Activated naive CD8-positive, alpha-beta T cell treated with anti-CD3 and anti-CD28 coated beads, Interleukin-2, amount 50 U/mL, for 16 hours (primary cell): Measurements from ENCODE around the gene RENBP.

ENCODE experiments used
- DNase-seq: peaks from one replicate; pipeline ENCODE4 v3.0.0-alpha.2; 2020; ENCODE audit warnings: low read depth, low spot score

Gene RENBP

GRCh38 chrX:153934148-153934761 is 10.2 kb downstream of the RENBP start:
- DNase-seq = no peak

GRCh38 chrX:153933748-153934147 is 10.7 kb downstream of the RENBP start:
- no peak for DNase-seq

DNA sequence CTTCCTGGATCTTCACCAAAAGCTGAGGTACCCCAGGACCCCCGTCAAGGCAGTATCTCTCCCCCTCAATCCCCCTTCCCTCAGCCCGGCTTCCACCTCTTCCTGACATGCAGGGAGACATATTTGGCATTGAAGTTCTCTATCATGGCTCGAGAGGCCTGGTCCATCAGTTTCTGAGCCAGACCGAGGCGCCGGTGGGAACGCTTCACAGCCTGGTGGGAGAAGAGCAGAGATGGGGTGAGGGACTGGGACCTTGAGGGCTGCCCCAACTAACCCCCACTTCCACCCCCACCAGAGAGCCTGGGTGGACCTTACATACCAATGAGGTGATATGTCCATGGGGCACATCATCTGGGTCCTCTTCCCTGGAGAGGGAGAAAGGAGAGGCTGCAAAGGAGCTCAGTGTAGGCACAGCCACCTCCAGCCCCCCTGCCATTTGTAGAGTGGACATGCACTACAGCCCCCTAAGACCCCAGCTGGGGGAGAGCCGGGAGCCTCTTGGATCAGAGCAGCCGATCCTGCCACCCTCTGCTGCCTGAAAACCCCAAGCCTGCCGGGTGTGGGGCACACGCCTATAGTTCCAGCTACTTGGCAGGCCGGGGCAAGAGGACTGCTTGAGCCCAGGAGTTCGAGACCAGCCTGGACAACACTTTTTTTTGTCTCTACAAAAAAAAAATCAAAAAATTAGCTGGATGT is 12.1 kb downstream of the RENBP start:
- DNase-seq = no peak

- DNase-seq = no peak
These were observed 12.7 kb downstream of the RENBP start for GRCh38 chrX:153931748-153932147.

- no peak for DNase-seq
These were observed 13.3 kb downstream of the RENBP start for GRCh38 chrX:153931151-153931550.

DNA sequence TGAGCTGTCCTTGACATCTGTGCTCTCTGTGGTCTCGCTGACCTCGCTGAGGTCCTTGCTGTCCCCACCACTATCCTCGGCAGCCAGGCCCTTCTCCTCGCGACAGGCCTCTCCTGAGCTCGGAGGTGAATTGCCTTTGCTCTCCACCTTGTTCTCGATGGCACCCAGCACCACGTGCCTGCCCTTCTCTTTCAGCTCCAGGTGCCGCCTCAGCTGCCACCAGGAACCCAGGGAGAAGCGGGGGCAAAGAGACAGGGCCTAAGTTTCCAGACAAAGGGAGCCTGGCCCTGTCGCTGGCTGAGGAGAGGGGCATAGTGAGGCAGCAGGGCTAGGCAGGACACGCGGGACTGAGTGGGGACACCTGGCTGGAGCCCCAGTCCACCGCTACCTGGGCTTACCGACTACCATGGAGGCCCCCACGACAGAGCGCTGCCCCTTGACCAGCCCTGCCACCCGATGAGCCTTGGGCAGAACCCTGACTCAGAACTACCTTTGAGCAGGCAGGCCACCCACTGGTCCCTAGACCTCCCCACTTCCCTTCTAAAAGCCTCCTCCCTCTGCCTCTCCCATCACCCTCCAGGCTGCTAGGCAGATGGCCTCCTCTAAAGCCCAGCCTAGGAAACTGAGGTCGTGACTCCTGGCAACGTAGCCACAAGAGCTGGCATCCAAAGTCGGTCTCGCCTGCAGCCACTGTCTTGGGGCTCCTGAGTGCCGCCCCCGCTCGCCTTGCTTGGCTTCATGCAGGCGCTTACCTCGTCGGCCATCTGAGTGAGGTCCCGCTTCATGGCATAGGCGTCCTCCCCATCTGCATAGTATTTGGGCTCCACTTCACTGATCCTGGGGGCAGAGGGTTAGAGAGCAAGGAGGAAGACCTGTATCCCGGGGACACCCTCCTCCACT is 14.2 kb downstream of the RENBP start:
- no peak for DNase-seq

DNA sequence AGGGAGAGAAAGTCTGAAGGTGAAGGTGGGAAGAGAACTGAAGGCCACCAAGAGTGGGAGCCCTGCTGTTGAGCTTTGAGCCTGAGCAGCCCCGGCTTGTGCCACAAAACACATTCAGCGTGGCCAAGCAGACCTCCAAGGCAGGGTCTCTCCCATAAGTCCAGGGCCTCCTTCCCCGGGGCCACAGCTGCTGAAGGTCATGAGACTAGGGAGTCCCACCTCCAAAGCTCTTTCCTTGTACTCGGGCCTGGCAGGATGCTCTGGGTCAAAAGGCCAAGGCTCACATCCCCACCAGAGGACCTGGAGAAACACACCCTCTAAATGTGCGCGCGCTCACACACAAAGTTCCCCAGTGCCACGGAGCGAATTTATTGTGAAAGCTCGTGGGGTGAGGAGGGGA is 14.9 kb downstream of the RENBP start:
- DNase-seq = no peak

GRCh38 chrX:153928846-153929245 is 15.6 kb downstream of the RENBP start:
- DNase-seq = no peak

DNA sequence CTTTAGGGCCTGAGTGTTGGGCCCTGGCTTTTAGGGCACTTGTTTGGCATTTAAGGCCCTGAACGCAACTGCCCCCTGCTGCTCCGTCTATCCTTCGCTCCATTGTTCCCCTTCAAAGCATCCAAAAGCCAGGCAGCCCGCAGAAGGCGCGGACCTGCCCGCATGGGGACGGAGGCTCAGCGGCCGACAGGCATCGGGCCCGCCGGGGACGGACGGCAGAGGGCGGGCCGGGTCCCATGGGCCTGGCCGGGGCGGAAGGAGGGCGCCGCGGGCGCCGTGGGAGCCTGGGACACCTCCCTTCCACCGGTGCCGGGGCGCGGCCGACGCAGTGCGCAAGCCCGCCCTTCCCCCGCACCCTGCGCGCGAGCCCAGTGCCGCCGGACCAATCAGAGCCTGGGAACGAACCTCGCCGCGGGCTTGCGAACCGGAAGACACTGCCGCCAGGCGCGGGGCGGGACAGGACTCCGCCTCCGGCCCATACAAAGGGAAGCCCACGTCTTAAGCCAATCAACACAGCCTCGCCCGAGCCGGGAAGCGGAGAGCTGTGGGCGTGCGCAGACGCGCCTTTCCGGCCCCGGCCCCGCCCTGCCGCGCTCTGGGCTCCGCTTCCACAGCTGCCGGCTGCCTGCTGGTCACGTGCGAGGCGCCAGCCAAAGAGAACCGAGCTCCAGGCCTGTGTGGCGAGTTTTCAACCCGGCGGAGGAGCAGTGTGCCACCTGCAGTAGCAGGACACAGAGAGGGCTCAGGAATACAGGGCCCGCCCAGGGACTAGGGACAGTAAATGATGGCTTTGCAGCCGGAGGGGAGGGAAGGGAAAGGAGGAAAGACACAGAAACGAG is 16.3 kb downstream of the RENBP start:
- DNase-seq = peak; percentile 76

DNA sequence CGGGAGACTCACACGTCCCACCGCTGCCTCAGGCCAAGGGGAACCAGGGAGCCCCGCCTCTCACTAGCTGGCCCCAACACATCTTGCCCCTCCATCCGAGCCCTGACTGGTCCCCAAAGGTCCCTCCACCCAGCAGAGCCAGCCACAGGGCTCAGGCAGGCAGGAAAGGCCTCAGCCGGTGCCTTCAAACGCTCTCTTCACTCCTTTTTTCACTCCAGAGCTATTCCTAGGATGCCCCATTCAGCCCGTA is 16.8 kb downstream of the RENBP start:
- no peak for DNase-seq

- no peak for DNase-seq
These were observed 17.4 kb downstream of the RENBP start for GRCh38 chrX:153926858-153927671.

GRCh38 chrX:153926552-153926857 is 17.9 kb downstream of the RENBP start:
- DNase-seq = no peak

- no peak for DNase-seq
These were observed 18.5 kb downstream of the RENBP start, which contains the start of gene ARHGAP4 for GRCh38 chrX:153925739-153926551. ARHGAP4 (minus strand) TSS chrX:153926264; CDS start chrX:153926202, 62 bp downstream.

- DNase-seq = no peak
These were observed 19.1 kb downstream of the RENBP start for GRCh38 chrX:153925387-153925738.

DNA sequence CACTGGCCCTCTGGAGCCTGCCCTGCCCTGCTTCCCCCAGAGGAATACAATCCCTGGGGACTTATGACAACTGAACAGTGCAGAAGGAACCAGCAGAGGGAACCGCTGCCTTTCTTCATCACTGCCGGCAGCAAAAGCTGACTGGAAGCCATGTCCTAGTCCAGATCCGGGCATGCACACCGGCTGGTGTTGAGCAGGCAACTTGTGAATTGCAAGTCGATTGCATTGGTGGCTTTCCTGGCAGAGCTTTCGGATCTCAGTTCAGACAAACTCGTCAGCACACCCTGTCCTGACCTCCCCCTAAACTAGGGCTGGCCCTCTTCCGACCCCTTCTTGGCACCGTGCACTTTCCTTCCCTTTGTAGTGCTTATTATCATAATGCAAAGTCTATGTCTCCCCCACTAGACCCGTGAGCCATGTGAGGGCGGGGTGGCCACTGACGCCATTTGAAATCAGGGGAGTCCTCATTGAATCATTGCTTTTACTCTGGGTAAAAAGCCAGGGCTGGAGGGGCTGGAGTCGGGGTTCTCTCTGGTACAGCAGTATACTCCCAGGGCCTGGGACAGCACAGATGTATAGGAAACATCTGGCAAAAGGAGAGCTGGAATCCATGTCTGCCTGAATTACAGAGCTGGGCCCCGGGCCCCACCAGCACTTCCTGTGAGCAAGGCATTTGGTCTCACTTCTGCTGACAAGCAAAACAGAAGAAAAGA is 20.1 kb downstream of the RENBP start:
- no peak for DNase-seq

- no peak for DNase-seq
These were observed 21.2 kb downstream of the RENBP start for GRCh38 chrX:153922932-153923857.

DNA sequence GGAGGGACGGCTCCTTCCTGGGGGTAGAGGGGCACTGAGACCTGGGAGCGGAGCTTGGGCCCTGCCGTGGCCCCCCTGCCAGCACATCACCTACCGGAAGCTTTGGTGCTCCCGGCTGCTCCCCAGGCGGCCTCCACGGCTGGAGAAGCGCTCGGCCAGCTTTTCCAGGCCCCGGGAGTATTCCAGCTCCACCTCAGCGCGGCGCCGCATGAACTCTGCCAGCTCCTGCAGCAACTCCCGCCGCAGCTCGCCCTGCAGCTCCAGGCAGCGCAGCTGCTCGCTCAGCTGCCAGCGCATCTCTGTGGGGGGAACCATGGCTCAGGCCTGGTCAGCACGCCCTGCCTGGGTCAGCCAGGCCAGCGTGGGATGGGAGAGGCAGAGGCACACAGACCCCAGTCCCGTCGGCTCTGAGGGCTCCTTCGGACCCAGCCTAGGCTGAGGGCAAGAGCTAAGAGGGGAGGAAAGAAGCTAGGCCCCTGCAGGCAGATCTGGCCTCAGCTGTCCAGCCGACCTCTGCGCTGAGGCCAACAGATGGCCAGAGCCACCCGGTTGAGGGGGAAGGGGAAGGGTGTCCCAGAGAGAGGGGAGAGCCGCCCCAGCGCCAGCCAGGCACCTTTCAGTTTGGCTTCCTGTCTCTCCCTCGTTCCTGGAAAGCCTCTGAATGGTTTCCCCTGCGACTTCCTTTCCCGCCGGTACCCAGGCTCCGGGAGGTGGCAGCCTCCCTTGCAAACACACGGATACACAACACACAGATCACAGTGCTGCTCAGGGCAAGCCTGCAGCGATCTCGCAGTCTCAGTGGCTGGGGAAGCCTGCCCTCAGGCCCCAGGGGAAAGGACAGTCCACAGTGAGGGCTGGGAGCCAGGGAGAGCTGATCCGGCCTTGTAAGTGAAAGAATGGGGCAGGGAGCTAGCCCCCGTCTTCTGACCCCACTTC is 22.7 kb downstream of the RENBP start:
- no peak for DNase-seq

DNA sequence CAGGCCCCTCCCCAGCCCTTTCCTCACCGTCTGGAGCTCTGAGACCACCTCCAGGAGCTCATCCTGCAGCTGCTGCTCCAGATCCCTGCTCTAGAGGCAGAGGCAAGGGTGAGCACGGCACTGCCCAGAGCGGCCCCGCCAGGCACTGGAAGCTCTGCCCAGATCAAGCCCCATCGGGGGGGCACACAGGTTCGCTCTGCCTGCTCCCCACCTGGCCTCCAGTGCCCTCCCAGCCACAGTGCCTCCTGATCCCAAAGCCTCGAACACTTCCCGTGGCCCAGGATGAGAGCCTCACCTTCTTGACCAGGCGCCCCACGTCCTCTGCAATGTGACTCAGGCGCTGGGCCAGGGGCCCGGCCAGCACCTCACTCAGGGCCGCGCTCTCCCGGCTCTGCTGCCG is 23.4 kb downstream of the RENBP start:
- no peak for DNase-seq
